Effector CD8-positive, alpha-beta T cell (primary cell): ENCODE data around the gene PTH1R.

Experiments
- DNase-seq: peaks from one replicate; lab custom pipeline; 2025; lab: John Stamatoyannopoulos, UW

PTH1R gene

DNA sequence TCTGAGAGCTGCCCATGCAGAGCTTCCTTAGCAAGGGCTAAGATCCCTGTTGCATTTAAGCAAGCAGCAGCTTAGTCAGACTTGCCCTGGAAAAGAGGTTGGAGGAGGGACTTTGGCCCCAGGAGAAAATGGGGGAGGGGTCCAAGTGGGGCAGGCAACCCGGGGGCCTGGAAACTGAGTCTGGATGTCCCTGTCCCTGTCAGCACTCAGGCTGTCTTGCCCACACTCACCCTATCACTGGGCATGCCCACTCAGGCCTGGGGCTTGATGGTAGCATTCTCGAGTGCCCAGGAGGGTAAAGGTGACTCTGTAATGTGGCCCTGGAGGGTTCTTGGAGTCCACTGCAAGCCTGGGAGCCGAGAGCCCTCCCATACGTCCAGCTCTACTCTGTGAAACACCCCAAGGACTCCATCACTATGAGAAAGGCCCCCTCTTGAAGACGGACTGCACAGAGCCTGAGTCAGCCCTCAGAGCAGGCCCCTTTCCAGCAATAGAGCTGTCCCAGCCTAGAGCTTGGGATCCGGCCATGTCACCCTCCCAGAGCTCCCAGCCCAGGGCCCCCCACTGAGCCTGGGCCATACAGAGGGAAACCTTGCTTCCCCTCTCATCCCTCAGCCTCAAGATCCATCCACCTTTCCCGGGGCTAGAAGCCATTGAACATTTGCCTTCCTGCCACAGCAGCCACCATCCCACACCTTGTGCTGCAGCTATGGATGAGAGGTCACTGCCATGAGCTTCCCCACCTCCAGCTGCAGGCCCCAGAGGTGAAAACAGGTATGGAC lies 27.6 kb upstream of the PTH1R start:
- no peak for DNase-seq

DNA sequence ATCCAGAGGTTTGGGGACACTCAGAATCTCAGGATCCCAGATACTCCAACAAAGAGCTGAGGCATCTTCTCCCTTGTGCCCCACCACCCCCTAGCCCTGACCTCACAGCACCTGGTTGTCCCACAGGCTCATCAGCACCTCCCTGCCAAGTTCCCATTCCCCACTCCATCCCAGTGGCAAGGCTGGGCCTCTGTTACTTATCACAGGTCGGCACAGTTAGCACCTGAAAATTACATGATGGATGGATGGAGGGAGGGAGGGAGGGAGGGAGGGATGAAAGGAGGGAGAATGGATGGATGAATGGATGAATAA lies 27.1 kb upstream of the PTH1R start:
- DNase-seq: no peak

DNA sequence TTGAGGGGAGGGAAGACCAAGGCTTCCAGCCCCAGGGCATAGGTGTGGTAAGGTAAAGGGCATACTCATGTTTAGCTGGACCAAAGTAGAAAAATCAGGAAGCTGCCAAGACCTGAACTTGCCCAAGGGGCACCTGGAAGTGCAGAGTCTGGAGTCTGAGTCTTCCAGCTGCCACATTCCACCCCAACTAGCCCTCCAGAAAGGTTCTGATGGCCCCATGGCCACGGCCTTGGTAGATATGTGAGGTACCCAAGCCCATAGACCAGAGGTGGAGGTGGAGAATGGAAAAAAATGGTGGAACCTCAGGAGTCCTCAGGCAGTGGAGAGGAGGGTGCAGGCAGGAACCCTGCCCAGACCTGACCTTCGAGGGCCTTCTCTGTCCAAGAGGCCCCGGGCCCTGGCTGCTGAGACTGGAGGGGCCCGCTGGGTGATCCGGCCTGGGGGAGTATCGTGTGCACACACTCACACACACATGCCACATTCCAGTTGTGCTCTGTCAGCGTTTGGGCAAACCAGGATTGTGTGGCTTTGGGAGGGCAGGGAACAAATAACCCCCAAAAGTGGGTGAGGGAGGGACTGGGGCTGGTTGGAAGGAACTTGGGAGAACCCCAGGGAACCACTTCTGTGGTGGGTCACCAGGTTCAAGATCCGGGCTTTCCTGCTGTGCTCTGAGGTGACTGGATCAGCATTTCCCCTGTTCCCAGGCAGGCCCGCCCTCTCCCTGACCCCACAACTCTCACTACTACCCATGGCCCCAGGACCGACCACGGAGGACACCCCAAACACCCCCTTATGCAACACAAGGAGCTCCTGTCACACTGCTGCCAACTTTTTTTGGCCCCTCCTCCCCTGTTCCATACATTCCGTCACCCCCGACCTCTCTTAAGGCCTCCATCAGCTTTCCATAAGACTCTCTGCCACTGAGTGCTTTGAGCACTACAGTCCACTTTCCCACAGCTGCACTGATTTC lies 25.9 kb upstream of the PTH1R start:
- no peak for DNase-seq

DNA sequence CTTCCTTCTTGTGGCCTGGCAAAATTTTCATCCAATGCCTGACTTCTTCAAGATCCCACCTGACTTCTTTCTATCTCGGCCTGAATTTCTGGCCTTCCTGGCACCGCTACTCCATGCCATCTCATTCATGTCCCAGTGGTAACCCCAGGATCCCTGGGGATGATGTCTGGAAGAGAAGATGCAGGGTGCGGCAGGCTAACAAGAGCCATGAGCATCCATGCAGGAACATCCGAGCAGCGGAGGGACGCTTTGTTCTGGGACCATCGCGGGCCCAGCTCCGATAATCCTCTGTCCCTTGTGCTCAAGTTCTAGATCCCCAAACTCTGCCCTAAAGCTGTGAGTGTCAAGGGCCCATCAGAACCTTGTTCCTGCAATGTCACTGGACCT lies 25.2 kb upstream of the PTH1R start:
- DNase-seq: no peak

DNA sequence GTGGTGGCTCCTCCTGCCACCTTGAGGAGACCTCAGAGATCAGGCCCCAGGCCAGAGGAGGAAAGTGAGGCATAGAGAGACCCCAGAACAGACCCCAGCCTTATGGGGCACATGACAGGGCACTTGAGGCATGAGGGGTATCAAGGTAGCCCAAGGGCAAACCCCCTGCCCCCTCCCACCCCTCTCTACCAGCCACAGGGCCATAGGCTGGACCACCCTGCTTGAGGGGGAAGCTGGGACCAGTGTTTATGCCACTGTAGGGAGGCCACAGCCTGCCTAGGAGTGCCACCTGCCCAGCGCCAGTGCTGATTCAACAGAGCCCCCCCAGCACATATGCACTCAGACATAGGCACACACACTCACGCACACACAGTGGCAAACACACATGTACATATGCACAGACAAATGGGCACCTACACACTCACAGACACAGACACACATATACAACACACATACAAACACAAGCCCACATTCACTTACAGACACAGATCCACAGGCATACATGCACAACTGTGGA lies 24.6 kb upstream of the PTH1R start:
- DNase-seq: no peak

DNA sequence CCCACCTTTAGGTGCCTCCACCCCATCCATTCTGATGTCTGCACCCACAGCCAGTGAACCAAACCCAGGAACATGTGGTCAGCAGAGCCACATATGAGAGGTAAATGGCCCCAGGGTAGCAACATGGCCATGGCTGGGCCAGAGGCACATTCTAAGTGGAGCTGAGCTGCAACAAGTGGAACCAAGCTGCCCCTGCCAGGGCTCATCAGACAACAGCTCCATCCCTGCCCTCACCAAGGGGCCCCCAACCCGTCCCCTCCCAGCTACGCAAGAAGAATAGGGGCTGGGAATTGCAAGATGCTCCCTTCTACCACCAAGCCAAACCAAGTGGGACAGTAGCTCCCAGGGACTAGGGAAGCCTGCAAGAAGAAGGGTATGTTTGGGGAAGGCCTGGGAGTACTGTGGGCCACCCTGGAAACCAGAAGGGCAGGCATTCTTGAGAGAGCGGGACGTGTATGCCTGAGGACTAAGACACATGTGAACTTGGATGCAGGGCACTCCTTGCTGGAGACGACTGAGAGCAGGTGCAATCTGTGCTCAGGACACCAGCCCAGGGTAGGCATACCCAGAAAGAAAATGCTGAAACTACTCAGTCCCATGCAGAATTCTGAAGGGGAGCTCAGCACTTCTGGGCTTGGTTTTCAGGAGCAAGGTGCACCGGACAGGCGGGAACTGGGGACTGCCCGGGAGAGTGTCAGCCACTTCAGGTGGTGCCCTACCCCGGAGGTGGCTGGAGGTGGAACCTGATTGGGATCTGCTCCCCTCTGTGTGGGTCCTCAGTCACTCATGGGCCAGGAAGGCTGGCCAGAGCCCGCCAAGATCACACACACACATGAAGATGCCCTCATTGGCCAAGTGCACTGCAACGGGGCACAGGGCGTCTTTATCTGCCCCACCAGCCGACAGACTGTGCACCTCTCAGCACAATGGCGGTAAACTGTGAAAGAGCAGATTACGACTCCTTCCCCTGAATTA lies 23.8 kb upstream of the PTH1R start:
- no peak for DNase-seq

DNA sequence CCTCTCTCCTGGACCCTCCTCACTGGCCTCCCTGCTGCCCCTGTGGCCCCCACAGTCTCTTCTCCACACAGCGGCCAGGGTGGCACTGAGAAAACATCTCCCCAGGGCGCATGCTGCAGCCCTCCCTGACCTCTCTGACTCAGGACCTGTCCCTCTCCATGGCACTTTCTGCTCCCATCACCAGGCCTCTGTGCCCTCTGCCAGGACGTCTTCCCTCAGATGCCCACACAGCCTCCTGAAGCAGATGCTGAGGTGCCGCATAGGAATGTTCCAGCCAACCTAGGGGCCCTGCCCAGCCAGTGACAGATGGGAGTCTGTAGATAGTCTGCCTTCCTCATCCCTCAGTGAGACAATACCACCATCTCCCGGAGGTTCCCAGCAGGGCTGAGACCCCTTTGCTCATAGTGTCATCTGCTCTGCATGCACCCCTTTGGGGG lies 22.9 kb upstream of the PTH1R start:
- DNase-seq: no peak

DNA sequence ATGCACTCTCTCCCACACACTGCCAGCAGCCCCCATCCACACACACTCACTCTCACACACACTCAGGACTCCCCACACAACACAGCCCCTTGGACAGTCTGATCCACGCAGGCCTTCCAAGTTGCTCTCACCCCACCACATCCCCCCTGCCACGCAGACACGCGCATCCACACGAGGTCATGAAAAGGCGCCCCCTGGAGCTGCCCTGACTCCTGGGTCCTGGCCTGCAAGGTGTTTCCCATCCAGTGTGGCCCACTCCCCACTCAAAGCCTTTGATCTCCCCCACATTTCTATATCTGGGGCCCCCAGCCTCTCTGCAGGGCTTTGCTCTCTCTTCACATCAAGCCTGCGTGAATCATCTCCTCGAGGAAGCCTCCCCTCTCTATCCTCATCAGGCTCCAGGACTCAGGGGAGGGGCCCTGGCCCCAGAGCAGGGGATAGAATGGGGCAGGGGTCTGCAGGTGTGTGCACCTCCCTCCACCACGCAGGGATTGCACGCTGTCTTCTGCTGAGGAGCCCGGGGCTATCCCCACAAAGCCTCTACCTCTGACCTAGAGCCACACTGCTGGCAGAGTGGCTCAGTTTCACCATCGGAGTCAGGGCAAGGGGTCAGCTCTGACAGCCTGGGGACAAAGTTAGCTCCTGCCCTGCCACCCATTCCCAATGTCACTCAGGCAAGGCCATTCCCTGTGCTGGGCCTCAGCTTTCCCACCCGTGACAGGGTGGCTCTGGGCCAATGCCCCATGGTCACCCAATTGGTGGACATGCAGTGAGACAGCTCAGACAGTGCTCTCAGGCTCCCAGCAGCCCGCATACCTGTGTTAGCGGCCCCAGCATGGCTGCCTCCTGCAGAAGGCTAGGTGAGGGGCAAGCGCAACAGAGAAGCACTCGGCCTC lies 20.7 kb upstream of the PTH1R start:
- DNase-seq: no peak

DNA sequence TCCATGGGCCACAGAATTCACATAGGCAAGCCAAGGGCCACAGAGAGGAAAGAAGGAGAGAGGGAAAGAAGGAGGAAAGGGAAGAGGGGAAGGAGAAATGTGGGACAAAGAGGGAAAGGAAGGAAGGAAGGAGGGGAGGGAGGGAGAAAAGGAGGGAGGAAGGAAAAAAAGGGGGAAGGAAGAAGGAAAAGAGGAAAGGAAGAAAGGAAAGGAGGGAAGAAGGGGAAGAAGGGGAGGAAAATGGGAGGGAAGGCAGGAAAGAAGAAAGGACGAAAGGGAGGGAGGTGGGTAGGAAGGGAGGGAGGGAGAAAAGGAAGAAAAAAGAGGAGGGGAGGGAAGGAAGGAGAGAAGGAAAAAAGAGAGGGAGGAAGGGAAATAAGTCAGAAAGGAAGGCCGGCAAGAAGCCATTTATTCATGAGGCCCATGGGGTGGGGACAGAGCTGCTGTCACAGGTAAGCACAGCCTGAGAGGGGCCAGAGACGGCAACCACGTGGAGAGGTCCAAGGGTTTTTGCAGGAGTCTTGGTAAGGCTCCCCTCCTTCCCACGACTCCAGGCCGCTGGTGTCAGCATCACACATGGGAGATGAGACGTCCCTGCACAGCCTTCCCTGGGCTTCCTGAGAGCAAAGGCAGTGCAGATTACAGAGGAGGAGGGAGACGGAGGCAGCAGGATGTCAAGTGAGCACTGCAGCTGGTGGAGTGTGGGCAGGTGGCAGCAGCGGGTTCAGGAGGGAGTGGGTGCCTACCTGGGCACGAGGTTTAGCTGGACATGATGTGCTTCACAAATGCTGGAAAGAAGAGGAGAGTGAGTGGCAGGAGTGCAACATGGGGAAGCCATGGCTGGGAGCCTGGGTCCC lies 19.8 kb upstream of the PTH1R start:
- DNase-seq: no peak

DNA sequence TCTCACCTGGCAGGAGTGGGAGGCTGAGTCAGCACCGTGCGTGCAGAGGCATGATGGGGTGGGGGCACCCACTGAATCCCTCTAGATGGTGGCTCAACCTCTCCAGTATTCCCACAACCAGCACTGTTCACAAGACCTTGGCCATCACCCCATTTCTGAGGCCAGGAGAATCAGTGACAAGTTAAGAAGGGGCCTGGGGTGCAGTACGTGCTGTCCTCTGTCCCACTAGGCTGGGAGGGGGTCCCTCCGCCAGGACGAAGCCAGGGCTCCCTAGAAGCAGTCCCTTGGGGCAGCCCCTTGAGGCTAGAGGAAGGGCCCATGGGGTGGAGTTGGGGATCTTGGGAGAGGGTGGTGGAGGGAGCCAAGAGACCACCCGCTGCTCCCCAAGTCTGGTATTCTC lies 19.1 kb upstream of the PTH1R start:
- DNase-seq: no peak

DNA sequence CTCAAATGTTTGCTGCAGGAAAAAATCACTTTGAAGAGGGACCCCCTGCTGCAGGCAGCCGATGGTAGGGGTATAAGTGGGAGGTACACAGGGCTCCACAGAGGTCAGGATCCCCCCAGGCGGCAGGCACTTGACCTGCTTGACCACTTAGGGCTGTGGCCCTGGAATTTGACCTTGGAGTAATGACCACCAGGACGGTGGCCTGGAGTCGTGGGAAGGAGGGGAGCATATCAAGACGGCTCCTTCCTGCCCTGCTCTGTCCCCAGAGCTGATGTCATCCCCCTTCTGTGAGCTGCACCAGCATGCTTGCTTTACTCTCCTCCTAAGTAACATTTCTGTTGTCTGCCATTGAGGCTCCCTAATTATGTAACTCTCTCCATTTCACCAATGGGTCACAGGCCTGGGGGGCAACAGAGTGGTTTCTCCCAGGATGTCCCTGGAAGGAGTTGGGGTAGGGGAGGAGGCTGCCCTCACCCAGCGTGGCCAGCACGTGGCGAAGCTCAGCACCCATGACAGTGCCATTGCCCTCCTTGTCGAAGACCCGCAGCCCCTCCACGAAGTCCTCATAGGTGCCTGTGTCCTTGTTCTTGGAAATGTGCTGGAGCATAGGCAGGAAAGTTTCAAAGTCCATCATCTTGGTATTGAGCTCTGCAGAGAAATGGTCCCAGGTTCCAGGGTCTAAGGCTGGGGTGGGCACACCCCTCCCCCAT lies 18.4 kb upstream of the PTH1R start:
- no peak for DNase-seq

DNA sequence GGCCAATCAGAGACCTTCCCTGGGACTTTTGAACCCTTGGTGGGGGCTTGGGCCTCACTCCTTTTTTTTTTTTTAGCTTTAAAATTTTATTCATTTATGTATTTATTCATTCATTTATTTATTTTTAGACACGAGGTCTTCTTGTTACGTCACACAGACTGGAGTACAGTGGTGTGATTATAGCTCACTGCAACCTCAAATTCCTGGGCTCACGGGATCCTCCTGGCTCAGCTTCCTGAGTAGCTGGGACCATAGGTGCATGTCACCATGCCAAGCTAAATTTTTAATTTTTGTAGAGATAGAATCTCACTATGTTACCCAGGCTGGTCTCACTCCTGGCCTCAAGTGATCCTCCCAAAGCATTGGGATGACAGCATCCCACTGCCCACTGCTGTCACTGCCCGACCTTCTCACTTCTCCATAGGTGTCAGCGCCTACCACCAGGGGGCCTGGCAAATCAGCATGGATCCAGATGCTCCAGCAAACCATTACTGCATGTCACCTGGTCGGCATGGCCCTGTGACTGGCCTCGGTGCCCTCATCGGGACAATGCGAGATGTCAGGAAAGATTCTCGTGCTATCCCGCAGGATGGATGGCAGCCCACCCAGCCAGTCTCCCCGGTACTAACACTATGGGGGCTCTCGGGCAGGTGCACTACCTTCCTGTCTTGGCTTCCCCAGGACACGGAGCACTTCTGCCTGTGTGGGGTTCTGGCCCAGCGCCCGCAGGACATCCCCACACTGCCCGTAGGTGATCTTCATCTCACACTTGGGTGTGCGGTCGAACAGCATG lies 17.3 kb upstream of the PTH1R start:
- DNase-seq: no peak

DNA sequence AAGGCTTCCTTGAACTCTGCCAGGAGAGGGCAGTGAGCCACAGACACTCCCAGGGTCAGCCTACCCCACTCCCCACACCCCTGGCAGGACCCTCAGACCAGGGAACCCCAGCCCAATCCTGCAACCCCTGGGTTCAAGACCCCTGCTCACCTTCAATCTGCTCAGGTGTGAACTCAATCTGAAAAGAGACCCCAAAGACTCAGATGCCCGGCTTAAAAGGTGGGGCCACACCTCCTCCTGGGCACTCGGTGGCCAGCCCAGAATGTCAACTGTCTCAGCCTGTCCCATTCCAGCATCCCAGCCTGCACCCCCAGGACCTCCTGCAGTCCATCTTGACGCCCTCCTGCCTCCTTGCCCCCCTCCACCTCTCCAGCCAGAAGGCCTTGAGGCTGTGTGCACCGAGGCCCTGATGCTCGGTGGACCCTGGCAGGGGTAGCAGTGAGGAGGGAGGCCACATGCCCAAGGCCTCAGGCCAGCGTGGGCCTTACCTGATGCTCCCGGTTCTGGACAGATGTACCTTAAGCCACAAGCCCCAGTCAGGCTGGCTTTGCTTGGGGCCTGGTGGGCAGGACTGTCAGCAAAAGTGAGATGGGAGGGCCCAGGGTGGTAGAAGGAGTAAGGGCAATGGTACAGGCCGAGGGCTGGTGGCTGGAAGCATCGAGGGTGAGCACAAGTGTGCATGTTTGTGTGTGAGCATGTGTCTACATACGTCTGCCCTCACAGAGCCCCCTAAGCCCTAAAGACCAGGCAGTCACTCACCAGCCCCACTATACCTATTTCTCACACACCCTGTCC lies 16.5 kb upstream of the PTH1R start:
- no peak for DNase-seq

DNA sequence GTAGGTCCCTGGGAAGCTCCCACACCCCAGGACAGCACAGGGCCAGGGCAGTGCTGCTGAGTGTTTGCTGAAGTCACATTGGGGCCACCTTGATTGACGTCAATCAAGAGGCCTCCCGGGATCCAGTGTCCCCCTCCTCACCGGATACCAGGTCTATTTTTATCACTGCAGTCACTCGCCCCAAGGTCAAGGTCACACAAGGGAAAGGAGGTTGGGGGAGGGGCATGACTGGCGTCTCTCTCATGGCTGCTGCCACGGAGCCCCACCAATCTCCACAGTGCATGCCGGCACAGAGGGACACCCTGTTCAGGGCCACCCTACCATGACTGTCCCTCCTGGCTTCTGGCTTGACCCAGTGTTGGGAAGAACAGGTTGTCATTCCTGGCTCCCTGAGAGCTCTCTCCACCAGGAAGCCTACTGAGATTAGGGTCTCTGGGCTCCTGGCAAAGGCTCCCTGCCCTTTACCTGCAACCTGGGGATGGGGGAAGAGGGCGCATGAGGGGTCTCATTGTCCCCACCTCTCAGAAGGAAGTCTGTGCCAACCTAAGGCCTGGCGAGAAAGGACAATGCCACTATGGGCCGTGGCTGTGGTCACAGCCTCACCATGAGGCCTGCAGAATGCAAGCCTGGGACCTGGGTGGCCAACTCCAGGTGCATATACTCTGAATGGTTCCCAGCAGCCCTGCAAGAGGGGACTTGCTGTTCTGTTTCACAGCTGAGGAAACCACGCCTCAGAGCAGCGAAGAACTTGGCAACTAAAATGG lies 15.7 kb upstream of the PTH1R start:
- DNase-seq: no peak

DNA sequence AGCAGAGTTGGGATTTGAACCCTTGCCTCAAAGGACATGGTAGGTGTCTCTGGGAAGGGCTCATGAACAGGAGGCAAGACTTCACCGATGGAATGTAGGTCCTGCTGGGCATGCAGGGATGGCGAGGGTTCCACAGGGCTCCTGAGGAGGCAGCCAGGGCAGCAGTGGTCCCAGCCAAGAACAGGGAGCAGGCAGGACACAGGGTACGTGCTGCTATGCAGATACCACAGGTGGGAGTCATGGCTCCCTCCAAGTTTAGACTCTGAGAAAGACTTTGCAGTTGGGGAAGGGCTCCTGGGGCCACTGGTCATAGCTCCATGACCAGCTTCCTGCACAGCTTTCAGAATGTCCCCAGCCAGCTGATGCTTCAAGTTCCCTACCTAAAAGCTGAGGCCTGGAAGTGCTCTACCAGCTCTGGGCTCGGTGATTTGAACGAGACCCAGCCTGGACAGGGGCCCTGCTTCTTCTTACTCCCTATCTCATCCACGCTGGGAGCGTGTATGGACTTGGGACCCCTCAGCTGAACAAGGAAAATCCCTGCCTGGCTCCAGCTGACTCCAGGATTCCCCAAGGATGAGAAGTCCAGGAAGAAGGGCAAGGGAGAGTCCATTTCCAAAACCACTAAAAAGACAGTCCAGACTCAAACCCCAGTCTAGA lies 15.0 kb upstream of the PTH1R start:
- DNase-seq: no peak

DNA sequence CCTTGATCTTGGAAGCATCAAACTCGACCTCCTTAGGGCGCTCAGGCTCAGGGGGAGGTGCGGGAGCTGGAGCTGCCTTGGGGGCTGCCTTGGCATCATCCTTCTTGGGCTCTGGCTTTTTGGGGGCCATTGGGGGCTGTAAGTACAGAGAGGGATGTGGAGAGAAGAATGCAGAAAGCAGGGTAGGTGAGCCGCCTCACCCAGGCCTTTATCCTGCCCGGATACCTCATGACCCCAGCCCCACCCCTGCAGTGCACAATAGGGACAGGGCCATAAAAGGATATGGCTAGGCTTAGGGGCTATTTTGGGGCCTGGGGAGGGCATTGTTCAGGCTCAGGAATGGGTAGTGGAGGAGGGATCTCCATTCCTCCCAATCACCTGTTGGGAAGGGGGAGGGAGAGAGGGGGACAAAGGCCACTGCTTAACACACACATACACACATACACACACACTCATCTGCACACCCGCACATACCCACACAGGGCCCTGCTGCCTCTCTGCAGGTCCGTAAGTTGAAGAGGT lies 14.2 kb upstream of the PTH1R start, which contains the start of gene MYL3:
Gene MYL3 (minus strand): TSS at position 184 of the 522 bp plus-strand sequence. CDS start 54 bp downstream, at position 130.
- DNase-seq: no peak
